Cerebellar nuclear complex (tissue), 1 donor: ENCODE measurements around the gene ACOT13.
A peak's percentile ranks its signal among the peaks of the same experiment; 100 is the strongest.
"Not testable (repeated sequence)": the region's sequence is repeated elsewhere in the genome, so short reads cannot be mapped to it uniquely, and the experiment has no call there.

ENCODE experiments used
- DNase-seq, 2 experiments: peaks; one replicate each; lab custom pipeline; 2025; lab: John Stamatoyannopoulos, UW

The ACOT13 gene

DNA sequence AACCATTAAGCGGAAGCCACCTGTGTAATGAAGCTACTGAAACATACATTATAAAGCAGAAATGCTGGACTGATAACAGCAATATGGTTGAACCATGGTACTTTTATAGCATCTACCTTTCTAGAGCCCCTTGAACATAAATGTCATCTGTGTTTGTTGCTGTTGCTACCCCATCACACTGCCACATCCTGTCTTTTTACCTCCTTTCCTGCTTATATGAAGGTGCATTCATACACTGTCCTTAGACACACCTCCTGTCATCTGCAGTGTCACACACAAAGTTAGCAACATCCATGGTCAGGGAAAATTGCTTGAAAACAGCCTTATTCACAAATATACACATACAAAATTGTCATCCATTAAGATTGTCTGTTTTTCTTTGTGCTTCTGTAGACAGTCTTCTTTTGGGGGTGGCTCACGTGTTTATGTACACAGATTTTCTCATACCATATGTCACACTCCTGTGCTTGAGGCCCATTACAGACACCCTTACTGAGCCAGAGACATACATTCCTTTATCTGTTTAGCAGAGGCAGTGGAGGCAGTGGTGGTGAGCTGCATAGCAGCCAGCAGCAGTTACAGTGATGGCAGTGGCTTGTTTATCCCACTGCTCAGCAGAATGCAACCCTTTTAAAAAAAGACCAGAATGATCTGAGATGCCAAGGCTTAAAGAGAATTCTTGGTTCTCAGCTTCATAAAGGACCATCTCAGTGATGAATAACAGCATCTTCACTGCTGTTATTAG, 26.1 kb downstream of the ACOT13 start:
- no peak for DNase-seq

DNA sequence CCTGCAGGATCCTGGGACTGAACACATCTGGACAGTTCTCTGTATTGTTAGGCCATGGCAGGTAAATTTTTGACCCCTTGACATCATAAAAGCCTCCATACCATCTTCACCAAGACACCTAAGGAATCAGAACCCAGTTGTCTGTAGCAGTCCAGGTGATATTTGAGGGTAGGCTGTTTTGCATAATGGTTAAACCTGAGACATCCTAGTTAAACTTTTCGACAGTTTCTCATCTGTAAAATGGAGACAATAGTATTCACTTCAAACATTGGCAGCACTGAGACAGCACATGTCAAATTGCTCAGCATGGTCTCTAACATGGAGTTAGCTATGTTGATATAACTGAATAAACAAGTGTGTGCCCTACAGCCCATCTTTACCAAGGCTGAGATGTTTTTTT, 27.3 kb downstream of the ACOT13 start:
- DNase-seq: no peak

DNA sequence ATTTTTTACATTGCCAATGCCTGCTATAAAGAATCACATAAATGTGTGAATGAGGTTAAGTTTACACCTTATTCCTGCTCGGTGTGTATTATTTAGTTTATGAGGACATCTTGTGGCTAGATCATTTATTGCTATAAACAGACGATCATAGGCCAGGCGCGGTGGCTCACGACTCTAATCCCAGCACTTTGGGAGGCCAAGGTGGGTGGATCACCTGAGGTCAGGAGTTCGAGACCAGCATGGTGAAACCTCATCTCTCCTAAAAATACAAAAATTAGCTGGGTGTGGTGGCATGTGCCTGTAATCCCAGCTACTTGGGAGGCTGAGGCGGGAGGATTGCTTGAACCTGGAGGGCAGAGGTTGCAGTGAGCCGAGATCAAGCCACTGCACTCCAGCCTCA, 28.8 kb downstream of the ACOT13 start:
- DNase-seq: peak in 1 of 2 experiments; percentile 40

DNA sequence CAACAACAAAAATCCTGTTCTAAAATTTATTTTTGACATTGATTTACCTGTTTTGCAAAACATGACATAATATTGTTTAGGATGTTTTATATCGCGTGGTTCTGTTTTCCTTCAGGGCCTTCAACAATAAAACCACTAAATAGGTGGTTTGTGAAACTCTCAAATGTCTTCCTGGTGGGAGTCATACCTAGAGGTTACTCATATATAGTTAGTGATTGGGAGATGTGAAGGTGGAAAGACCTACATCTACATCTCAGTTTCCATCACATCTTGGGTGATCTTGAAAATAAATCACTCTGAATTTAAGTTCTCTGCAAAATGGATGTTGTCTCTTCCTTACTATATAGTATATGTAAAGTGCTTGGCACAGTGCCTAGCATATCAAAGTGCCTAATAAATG, 29.2 kb downstream of the ACOT13 start:
- no peak for DNase-seq

DNA sequence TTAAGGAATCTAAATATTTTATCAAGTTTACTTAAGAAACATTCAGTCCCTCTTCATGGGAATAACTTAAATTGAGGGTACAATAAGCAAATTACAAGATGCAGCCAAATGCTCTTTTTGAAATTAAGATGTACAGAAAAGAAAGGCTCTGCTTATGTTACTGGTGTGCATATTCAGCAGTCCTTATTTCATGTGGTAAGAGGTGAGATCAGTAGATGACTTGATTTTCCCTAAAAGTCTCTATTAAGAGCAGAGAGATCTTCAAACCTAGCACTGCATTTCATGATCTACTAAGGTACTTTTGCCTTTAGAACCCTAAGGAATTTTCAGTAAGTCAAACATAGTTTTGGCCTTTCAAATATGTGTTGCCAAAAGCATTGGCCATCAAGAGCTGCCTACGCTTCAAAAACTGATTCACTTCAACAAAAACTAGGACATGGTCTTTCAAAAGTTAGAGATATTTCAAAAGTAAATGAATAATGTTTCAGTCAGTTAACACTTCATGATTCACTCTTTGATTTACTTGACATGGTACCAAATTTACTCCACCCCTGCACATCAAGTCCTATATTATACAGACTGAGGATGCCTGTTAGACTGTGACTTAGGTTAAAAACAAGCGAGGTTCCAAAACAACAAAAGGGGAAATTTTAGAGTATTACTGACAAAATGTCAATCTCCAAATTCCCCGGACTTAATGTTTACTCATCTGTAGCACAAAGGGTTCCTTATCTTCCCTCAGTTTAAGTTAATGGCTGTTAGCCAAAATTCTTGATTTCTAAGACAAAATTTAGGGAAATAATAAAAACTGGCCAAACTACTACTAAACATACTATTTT, 32.9 kb downstream of the ACOT13 start:
- no peak for DNase-seq

DNA sequence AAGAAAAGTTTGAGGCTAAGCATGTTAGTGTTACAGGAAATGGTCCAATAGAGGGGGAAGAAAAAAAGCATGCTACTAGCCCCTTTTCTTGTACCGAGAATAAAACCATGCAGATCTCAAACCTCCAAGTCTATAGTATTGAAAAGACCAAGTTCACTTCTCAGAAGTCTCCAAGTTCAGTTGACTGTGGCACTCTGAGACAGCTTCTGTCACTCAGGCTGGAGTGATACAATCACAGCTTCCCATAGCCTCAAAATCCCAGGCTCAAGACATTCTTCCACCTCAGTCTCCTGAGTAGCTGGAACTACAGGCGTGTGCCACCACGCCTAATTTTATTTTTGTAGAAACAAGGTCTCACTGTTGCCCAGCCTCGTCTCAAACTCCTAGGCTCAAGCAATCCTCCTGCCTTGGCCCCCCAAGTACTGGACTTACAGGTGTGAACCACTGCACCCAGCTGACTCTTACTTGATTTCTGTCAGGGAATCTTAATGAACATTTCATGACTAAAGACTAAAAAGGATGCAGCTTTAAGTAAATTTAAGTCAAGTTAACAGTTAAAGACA, 35.9 kb downstream of the ACOT13 start:
- no peak for DNase-seq

DNA sequence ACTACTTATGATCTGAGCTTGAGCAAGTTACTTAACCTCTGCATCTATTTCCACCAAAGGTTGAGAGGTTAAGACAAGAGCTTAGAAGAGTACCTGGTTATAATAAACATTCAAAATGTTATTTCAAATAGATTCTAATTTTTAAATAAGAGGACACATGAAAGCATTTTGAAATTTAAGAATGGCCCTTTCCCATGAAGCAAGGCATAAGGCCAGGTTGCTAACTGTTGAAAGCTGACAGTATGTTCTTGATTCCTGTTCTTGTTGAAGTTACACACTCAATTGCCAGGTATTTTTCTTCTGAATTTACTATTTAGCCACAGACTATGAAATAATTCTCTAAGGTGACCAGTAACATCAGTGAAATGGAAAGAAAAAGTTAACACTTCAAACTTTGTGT, 37.6 kb downstream of the ACOT13 start:
- no peak for DNase-seq

DNA sequence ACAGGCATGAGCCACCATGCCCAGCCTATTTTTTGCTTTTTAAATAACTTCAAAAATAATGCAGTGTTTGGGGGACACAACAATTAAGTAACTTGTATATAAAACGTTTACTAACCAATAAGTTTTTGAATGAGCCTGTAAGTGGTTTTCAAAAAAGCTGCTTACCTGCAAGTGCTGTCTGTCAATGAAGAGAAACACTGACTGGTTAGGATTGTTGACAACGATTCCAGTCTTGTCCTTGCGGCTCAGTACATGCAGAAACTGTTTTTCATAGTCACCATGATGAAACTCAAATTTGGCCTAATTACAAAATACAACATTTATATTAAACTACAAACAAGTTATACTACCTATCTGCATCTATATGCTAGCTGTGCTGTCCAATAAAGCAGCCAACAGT, 41.7 kb downstream of the ACOT13 start:
- DNase-seq: no peak

DNA sequence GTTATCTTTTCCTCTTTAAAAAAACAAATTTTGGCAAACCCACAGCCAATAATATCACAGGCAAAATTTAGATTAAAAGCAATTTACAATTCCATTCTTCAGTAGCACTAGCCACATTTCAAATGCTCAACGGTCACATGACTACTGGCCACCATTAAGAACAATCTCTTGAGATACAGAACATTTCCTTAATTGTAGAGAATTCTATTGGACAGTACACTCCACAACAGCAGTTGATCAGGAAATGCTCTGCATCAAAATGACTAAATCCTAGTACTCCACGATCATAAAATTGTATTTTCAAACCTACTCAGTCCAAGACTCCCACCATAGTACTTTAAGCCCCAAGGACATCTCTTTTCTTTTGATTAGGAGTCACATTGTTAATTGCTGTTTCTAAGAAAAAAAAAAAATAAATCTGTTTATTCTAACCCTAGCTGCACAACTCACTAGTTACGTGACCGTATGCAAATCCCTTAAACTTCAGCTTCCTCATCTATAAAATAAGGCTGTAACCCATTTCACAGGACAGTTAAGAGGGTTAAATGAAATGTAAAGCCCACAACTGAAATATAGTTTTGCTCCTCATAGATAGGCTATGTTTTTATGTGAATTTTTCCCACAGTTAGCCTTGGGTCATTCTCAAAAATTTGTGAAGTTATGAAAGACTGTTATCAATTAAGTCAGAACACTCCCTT, 42.3 kb downstream of the ACOT13 start:
- no peak for DNase-seq

DNA sequence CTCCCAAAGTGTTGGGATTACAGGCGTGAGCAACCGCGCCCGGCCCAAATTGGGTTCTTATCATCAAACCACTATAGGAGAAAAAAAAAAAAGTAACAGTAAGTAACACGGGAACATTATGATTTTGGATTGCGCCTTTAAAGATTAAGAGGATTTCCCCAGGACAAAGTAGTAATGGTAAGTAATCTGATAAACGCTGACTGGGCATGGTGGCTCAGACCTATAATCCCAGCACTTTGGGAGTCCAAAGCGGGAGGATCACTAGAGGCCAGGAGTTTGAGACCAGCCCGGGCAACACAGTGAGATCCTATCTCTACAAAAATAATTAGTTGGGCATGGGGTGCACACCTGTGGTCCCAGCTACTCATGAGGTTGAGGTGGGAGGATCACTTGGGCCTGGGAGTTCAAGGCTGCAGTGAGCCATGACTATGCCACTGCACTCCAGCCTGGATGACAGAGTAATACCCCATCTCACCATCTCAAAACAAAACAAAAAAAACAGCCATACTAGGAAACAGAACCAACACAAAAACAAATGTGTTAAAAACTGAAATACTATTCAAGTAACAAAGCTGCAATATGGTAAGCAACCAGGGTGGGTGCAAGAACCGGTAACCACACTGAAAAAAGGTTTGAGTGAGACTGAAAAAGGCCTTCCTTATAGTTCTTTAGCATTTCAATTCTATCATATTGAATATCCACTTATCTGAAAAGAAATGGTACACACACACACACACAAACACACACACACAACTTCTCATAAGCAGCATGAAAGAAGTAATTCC, 43.8 kb downstream of the ACOT13 start:
- no peak for DNase-seq

DNA sequence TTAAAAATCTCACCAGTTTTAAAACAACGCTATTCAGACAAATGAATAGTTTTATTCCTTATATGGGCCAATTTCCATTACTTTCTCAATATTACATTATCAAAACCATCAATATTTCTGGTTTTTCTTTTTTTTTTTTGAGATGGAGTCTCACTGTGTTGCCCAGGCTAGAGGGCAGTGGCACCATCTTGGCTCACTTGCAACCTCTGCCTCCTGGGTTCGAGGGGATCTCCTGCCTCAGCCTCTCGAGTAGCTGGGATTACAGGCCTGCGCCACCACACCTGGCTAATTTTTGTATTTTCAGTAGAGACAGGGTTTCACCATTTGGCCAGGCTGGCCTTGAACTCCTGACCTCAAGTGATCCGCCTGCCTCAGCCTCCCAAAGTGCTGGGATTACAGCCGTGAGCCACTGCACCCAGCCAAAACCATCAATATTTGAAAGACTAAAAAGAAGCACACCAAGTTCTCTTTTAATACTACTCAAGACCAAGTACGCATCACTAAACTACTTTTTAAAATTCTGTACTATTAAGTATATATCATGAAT, 49.8 kb downstream of the ACOT13 start:
- DNase-seq: not testable (repeated sequence)

DNA sequence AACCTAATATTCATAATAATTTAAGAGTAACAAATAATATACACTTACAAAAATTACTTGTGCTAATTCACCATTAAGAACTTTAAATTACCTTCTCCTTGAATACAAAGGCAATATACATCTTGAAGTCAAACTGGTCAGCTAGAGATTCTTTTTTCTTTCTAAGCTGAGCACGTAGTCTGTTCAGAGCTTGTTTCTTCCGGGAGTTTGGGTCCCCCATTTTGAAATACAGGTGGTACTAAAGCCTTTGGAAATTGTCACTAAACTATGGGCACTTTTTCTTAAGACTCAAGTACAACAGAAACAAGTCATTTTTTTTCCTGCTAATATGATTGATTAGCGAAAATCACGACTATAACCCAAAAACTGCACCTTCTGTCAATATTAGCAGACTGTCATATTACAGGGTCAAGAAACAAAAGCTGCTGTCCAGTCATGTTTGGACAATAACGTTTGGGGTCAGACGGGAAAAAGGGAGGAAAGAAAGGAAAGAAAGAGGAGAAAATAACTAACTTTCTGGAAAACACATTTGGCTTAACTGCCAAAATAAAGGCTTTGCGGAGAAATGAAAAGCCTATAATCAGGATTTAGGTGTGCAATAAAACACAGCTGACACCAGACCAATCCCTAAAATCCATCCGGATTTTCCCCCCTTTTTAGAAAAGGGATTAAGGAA, 51.7 kb downstream of the ACOT13 start:
- no peak for DNase-seq

DNA sequence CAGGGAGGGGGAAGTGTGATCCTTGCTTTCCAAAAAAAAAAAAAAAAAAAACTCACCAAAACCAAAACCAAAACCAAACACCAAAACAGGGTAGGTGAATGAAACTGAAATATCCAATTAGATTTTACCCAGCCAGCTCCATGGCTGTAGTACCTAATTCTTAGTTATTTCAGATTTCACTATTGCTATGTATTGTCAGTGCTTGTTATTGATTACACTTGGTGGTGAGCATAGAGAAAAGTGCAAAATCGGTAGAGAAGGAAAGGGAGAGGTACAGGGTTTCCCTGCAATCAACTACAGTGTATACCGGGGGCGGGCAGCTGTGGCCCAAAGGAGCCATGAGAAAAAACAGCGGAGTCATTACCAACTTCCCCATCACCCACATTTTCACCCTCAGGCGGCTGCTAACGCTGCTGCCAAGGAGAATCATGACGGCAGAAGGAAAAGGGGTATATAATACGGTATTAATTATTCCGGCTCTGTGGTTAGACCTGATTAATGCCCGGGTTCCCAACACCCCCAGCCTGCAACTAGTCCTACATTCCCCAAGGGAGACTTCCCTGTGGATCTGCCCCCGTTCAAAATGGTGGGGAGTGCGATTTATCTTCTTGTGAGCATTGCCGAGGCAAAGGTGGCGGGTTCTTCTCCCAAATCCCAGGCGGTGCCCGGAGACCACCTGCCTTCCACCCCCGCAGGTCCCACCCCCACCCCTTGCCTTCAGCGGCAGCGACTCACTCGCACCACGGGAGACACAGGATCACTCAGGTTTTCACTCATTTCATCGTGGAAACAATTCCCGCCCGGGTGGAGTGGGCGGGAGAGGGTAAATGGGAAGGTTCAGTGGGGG, 52.5 kb downstream of the ACOT13 start, which contains the start of gene C6orf62:
Gene C6orf62 (minus strand): TSS at position 30 of the 847 bp plus-strand sequence. CDS start 486 bp downstream, outside the sequence.
- DNase-seq: no peak

DNA sequence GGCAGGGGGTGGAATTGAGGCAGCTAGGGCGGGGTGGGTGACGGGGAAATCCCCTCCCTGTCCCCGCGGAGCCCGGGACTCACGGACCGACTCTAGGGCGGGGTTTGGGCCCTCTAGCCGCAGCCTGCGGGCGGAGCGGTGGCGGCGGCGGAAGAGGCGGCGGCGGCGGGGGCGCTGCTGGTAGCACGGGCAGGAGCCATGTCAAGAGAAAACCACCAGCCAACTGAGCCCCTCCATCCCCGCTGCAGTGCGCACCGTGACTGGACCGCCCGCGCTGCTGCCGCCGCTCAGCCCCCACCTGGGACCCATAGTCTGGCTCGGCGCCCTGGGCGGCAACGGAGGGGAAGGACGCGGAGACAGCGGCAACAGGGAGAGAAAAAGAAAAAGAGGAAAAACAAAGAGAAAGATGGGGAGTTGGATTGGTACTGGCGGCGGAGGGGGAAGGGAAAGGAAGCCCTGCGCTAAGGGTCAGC, 53.3 kb downstream of the ACOT13 start:
- DNase-seq: no peak

DNA sequence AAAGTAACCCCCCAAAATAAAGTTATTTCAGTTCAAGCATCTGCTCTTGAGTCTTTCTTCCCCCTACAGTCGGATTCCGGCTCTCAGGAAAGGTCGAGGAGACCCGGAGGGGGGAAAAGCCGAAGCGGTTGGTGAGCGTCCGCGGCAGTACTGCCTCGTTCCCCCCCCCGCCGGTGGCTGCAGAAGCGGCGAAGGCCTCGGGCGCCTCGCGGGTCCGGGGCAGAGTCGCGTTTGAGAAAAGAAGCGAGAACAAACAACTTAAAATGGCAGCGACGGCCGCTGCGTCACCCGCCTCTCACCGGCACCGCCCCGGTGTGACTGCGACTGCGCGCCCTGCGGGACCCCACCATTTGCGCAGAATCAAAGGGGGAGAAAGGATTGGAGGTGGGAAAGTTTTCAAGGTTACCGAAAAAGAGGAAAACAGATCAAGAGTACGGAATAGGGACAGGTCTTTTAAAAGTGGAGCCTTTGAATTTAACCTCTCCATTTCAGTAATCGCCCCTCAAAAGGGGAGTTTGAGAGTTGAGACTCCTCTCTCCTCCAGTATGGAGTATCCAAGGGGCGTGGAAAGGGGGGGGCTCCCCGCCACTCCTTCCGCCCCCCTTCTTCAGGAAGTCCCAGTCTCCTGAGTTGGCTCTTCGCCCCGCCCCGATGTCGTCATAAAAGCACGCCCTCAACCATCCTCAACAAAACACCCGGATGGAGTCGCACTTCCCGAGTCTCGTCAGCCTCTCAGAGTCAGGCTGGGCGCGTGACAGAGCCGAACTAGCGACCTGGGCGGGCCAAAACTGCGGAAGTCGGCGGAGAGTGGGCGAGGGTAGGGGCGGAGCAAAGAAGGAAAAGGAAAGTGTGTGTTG, 54.0 kb downstream of the ACOT13 start:
- peak; percentile 92 to 96 for DNase-seq

DNA sequence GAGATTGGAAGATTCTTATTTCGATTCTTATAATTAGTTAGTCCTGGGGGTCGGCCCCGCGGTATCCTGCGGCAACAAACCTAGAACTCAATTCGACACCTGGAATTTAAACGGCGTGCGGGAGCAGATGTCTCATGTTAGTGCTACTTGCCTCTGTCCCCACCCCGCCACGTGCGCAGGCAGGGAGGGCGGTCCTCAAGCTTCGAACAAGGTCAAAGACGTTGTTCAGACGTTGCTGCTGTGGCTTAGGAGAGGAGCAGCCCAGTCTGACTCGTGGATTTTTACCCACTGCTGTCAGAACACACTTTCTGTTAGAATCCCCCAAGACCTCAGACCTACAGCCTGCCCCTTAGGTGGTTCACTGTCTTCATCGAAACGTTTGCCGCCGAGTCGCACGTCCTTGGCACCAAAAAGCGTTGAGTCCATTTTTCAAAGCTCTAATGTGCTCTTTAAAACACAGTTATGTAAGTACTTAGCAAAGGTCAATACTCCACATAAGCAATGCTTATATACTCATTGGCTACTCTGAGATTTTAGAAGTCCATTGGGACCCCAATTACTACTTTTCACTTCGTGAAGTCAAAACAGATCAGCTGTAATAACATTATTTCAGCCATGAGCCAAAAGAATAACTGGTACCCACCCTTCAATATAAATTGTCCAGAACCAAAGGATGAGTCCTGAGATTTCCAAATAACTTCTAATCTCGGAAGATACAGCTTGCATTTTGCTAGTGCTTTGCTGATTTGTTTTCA, 54.8 kb downstream of the ACOT13 start:
- peak in 1 of 2 experiments; percentile 79 for DNase-seq

DNA sequence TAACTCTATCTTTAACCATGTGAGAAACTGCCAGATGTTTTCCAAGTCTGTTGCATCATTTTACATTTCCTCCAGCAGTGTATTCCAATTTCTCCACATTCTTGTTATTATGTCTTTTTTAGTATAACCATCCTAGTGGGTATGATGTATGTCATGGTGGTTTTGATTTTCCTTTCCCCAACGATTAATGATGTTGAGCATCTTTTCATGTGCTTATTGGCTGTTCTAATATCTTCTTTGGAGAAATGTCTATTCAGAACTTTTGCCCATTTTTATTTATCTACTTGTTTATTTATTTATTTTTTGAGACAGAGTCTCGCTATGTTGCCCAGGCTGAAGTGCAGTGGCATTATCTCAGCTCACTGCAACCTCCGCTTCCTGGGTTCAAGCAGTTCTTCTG, 56.4 kb downstream of the ACOT13 start:
- DNase-seq: no peak

DNA sequence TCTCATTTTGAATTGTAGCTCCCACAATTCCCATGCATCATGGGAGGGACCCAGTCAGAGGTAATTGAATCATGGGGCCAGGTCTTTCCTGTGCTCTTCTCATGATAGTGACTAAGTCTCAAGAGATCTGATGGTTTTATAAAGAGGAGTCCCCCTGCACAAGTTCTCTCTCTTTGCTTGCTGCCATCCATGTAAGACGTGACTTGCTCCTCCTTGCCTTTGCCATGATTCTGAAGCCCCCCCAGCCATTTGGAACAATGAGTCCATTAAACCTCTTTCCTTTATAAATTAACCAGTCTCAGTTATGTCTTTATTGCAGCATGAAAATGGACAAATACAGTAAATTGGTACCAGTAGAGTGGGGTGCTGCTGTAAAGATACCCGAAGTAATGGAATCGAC, 63.8 kb downstream of the ACOT13 start:
- DNase-seq: not testable (repeated sequence)
